Measurements from ENCODE around the gene MS4A15.

DNA sequence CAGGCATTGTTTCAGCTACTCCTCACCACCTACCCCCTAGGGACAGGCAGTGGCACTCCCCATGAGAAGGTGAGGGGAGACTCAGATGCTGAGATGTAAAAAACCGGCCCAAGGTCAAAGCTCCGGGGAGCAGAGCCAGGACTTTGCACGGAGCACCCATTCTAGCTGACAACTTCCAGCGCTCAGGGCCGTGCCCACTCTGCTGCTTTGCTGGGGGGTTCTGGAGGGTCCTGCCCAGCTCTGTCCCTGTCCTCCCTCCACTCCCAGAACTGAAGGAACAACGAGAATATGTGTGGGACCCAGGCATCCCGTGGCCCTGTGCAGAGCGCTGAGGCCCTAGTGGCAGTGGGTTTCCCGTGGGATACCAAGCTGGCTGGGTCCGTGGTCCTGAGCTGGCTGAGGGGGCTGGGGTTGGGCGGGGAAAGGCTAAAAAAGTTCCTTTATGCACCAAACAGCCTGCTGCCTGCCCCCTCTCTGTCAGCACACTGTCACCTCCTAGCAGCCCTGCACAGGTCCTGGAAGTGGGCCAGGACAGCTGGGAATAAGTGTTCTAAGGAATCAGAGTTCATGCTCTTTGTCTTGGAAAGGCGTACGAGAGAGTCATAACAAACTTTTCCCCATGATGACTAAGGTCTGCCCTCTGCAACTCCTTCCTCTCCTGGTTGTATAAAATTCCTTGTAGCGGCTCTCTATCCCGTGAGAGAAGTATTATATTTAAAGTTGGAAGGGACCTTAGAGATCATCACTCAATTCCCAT, 30.3 kb downstream of the MS4A15 start:
- no peak for TF ChIP-seq CTCF (IDR thresholded peaks at IDR 0.05)
- no peak for TF ChIP-seq ZFX (IDR thresholded peaks at IDR 0.05; ENCODE audit: borderline replicate concordance)

Measured in 22Rv1 (cell line).